Fibroblast of lung (primary cell): Measurements from ENCODE around the gene SMYD5.

Experiments used
- CTCF ChIP-seq, 2 donors: IDR thresholded peaks in 1 of 2; conservative IDR thresholded peaks in 1 of 2; 1 replicate in 1 of 2; 2 replicates in 1 of 2; pipeline ENCODE4 v1.5.1; 2011 to 2012; ENCODE audit warnings: low read length in 2 of 2, control low read depth in 1 of 2, inconsistent platforms in 1 of 2, low read depth in 1 of 2, mild to moderate bottlenecking in 1 of 2
- EZH2 ChIP-seq: IDR thresholded peaks from 2 replicates; pipeline ENCODE4 v1.5.1; 2012; ENCODE audit warnings: low read length, control low read depth, mild to moderate bottlenecking; ENCODE audit errors: missing control alignments

GRCh38 chr2:73254343-73255006 is 40.4 kb downstream of the SMYD5 start:
- TF ChIP-seq EZH2 (no peak), CTCF (conservative IDR thresholded peaks at IDR 0.05 in 1 of 2, IDR thresholded peaks at IDR 0.05 in 1 of 2; ENCODE audit: low read depth in 1 of 2, low read length in 2 of 2) (no peak)
